Left kidney (tissue), 2 donors: Measurements from ENCODE around the gene SLC18A3. TPM values are rescaled to one million over a fixed set of nuclear protein-coding genes. Genes with fewer than 3 reads are reported as not detected.

Experiments
- DNase-seq: peaks from one replicate; pipeline ENCODE4 v3.0.0-alpha.2; 2013
- polyA plus RNA-seq: library from polyadenylated mRNA; unstranded; fragments of 120-200 nt; gene quantifications from one replicate; pipeline ENCODE4 v1.2.1, GENCODE V29; 2013; ENCODE audit not compliant: insufficient read length

Gene SLC18A3
- polyA plus RNA-seq, 1 donor, result not detected

- no peak for DNase-seq
These were observed 13.7 kb upstream of the SLC18A3 start for GRCh38 chr10:49596493-49596809.

- no peak for DNase-seq
These were observed 13.3 kb upstream of the SLC18A3 start for GRCh38 chr10:49596836-49597235.

- DNase-seq, result no peak
These were observed 12.5 kb upstream of the SLC18A3 start for GRCh38 chr10:49597426-49598163.

- no peak for DNase-seq
These were observed 11.8 kb upstream of the SLC18A3 start for GRCh38 chr10:49598164-49598856.

- no peak for DNase-seq
These were observed 11.1 kb upstream of the SLC18A3 start for GRCh38 chr10:49598986-49599385.

- no peak for DNase-seq
These were observed 10.6 kb upstream of the SLC18A3 start for GRCh38 chr10:49599546-49599945.

- DNase-seq, result no peak
These were observed 10.1 kb upstream of the SLC18A3 start for GRCh38 chr10:49600046-49600445.

- no peak for DNase-seq
These were observed 9.2 kb upstream of the SLC18A3 start for GRCh38 chr10:49600781-49601400.

GRCh38 chr10:49601857-49602256, 8.3 kb upstream of the SLC18A3 start:
- DNase-seq, result no peak

- no peak for DNase-seq
These were observed 7.6 kb upstream of the SLC18A3 start for GRCh38 chr10:49602380-49603023.

- no peak for DNase-seq
These were observed 4.7 kb upstream of the SLC18A3 start for GRCh38 chr10:49605216-49605938.

- no peak for DNase-seq
These were observed 4.1 kb upstream of the SLC18A3 start for GRCh38 chr10:49605939-49606509.

GRCh38 chr10:49606981-49607535, 3.1 kb upstream of the SLC18A3 start:
- DNase-seq, result peak; percentile 76

GRCh38 chr10:49608166-49609005, 1.7 kb upstream of the SLC18A3 start:
- DNase-seq, result no peak

- DNase-seq, result no peak
These were observed 1.2 kb upstream of the SLC18A3 start for GRCh38 chr10:49609006-49609282.

- no peak for DNase-seq
These were observed 612 bp upstream of the SLC18A3 start for GRCh38 chr10:49609283-49610113.

- no peak for DNase-seq
These were observed 502 bp downstream of the SLC18A3 start for GRCh38 chr10:49610458-49611165.

GRCh38 chr10:49611166-49611815, 1.2 kb downstream of the SLC18A3 start:
- DNase-seq, result no peak
